GM21723 (cell line): ENCODE results near the gene IGF2BP2.

Experiments used
- ATAC-seq: cut with Tn5 transposase; IDR thresholded peaks from one replicate; pipeline ENCODE4 v1.9.1; 2021; ENCODE audit warnings: mild to moderate bottlenecking, moderate library complexity; ENCODE audit not compliant: unreplicated experiment

IGF2BP2 gene

DNA sequence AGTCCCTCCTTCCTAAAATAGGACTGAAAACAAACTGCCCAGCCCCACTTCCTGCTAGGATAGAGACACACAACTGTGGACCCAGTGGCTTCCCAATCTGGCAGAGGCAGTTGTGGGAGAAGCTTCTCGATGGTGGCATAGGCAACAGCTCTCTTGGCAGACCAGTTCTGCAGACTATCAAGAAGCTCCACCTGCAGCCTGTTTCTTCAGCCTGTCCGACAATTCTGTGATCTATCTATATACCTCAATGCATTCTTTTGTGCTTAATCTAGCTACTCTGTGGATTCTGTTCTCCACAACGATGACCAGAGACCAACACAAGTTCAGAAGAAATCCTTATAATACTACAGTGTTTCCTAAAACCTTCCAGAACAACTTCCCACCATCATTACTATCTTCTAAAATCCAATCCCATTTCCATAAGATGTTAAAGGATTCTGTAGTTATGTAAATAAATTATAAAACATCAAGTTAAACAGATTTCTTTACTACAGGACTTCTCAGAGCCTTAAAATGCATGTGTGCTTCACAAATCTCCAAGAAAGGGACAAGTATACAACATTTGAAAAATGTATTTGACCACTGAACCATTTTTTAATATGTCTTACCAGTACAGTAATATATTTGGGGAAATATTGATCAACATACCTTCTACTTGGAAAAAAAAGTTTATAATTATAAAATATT, 57.7 kb downstream of the IGF2BP2 start:
- ATAC-seq: no peak

DNA sequence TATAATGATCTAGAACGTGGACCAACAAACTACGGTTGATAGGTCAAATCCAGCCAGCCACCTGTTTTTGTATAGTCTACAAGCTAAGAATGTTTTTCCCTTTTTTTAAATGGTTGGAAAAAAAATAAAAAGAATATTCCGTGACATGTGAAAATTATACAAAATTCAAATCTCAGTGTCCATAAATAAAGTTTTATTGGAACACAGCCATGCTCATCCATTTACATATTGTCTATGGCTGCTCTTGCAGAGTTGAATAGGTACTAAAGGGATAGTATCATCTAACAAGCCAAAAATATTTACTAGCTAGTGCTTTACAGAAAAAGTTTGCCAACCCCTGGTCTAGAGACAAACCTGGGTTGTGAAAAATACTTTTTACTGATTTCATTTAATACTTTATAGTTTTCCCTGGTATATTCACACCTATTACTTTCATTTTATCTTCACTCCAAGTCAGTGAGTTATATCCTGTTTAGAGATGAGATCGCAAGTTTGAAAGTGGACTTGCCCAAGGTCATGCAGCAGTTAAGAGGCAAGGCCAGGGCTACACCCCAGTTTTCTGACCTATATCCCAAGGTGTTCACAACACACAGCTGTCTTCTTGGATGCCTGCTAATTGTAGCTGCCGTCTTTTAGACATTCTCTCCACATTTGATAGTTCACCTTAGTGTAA, 58.4 kb downstream of the IGF2BP2 start:
- ATAC-seq: no peak

DNA sequence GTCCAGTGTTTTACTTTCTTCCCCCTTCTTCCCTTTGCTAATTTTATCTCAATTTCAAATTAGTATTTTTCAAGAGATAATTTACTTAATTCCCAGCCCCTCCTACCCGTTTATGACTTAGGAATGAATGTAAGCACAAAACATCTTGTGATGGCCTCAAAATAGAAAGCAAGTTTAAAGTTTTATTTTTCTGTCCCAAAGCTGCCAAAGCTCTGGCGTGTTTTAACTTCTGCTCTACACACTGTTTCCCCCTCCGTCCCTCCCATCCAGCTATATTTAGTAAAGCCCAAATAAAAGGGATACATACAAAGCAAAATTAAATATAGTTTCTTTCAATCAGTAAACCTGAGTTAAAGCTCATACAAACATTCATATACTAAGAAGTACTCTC, 59.9 kb downstream of the IGF2BP2 start:
- ATAC-seq: no peak

DNA sequence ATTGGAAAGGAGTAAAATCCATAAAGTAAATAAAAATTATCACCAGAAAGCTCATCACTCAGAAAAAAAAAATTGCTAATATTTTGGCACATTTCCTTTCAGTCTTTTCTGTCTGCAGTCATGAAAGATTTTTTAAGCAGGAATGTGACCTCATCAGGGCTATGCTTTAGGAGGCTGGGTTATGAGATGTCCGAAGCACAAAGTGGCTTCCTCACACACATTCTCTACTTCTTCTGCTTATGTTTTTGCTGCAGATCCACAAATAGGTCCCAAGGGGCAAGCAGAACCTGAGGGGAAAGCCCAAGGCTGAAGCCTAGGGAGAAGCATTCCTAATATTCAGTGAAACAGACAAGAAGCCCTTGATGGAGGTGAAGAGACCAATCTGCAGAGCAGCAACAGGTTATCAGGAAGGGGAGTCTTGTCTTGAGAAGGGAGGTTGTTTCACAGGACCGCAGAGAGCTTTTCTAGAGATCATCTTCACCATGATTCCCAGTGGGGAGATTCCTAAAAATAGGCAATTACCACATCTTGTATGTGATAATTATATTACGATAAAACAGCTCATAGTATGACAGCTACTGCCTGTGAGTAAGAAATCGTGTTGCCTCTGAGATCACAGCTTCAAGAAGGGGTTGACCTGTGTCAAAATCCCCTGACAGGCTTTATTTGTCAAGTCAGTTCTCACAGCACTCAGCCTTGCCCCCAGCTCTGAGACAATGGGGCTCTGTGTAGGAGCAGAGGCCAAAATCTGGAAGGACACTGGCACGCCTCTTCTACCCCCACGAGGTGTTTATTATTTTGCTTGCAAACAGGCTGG, 60.5 kb downstream of the IGF2BP2 start:
- no peak for ATAC-seq

DNA sequence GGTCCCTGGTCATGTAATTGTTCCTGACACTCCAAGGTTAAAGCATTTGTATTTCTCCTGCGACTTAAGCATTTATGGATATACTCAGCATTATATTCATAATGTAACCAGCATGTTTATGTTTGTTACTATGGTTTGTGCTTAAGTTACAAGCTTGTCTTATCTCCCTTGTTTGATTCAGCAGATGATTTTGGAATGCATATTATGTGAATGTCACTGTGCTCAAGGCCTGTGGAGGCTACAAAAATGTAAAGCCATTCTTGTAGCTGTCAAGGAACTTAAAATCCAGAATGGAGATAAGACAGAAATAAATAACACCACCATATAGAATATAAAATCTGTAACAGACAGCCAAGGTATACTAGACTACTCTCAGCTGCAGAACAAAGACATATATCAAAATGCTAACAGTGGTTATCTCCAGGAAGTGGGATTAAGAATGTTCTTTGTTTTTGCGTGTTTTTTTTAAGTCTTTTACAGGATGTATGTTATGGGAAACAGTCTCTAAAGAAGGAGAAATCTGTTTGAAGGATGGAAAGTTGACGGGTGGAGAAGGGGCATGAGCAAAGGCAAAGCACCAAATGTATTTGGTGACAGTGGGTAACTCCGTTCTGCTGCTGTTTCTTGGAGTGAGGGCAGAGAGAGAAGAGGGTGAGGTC, 61.4 kb downstream of the IGF2BP2 start:
- no peak for ATAC-seq

DNA sequence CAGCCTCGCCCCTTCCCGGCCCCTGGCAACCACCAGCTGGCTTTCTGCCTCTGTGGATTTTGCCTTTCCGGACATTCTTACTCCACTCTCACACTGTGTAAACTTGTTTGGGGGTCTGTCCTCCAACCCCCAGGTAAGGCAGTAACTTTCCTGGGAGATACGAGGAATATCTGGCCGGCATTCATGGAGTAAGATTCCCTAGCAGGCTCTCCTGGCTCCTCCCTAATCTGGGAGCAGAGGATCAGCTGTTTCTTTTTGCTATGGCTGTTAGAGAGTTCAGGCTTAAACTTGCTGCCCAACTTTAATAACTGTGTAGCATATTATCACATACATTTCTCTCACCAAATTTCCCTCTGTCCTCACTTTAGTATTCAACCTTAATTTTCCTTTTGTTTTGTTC, 64.3 kb downstream of the IGF2BP2 start:
- no peak for ATAC-seq

DNA sequence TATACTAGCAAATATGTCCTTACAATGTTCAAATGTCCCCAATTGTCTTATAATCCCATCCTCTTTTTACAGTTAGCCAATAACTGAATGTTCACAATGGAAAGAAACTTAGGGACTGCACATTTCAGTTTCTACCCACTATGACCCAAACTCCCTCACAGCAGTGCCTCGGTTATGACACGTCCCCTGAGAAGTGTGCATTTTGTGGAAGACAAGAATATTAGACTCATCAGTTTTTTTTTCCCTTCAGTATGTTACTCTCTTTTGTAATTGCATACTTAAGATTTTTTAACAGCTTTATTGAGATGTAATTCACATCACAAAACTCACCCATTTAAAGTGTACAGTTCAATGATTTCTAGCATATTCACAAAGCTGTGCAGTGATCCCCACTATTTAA, 64.8 kb downstream of the IGF2BP2 start:
- ATAC-seq: no peak

DNA sequence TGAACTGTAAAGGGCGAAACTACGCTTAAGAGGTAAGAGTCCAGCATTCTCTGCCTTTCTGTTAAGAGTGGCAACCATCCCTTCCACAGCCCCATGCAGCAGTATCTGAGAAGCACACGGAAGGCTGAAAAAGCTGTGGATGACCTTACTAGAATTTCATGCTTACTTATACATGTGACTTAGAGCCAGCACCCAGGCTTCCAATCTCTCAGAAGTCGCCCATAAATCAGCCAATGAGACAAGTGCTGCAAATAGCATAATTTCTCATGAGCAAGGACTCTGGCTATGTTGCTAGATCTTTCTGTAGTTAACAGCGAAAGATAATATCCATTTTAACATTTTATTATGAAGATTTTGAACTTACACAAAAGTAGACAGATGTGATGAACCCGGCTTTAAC, 65.3 kb downstream of the IGF2BP2 start:
- no peak for ATAC-seq

DNA sequence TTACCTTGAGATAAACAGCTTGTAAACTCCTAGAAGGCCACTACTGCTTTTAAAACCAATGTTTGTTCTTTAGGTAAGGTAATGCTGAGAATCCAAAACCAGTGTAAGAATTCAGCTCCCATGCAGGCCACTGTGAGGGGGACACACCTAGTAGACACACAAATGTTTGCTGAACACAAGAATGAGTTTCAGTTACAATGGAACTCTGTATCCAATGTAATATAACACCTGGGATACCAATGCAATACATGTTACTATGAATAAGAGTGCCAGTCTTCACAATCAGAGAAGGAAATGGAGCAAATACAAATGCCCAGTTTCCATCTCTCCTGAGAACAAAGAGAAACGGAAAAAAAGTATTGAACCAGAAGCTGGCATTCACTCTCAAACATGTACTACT, 65.9 kb downstream of the IGF2BP2 start:
- ATAC-seq: no peak

DNA sequence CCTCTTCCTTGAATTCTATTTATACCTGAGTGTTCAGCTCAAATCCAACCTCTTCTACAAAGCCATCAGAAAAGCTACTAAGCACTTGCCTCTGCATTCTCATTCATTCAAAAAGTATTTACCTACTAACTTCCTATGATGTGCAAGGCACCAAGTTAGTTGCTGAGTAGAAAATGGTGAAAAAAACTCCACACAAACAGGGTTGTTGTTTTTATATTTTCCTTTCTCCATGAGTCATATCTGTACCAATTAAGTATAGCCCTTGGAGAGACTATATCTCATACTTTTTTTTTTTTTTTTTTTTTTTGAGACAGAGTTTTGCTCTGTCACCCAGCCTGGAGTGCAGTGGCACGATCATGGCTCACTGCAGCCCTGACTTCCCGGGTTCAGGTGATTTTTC, 67.7 kb downstream of the IGF2BP2 start:
- ATAC-seq: no peak

DNA sequence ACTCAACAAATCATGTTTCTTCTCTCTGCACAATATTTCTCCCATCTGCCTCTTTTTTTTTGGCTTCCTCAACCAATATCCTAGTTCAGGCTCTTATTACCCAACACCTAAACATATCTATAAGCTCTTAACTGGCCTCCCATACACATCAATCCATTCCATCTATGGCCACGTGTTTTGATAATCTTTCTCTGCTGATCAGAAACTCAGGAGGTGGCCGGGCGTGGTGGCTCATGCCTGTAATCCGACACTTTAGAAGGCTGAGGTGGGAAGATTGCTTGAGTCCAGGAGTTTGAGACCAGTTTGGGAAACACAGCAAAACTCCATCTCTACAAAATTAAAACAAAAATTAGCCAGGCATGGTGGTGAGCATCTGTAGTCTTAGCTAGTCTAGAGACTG, 68.4 kb downstream of the IGF2BP2 start:
- ATAC-seq: no peak

DNA sequence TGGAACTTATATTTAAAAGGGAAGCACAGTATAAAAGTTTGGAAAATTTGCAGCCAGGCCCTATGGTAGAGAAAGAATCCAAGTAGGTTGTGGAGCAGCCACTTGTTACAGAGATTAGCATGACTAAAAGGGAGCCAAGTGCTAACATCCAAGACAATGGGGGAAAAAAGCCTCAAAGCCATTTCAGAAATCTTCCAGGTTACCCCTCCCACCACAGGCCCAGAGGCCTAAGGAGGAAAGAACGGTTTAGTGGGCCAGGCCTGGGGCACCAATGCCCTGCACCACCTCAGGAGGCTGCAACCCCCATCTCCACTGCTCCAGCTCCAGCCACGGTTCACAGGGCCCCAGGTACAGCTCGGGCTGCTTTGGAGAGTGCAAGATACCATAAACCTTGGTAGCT, 69.9 kb downstream of the IGF2BP2 start:
- no peak for ATAC-seq

DNA sequence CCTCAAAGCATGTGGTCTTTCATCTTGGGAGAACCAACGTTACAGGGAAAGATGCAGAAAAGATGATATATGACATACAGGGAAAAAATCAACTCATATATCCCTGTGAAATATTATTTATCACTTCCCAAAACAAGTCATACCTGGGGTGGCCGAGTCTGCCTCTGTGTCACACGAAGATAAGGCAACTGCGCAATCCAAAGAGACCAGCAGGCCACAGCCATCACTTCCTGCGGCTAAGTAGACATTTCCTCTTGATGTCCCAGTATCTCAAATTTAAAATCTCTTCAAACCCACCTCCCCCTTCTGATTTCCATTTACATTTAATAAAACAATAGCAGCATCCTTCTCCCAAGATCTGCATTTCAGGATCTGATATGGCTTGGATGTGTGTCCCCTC, 71.5 kb downstream of the IGF2BP2 start:
- ATAC-seq: no peak

DNA sequence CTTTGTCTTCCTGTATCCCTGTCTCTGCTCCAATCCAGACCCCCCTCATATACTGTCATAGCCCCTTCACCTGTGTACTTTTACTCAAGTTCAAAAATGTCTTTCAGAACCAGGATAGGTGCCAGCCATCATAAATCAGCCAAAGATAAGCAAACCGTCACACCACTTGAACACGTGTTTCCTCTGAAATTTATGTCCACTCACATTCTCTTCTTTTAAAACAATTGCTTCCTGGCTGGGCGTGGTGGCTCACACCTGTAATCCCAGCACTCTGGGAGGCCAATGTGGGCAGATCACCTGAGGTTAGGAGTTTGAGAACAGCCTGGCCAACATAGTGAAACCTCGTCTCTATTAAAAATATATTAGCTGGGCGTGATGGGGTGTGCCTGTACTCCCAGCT, 74.1 kb downstream of the IGF2BP2 start:
- no peak for ATAC-seq

DNA sequence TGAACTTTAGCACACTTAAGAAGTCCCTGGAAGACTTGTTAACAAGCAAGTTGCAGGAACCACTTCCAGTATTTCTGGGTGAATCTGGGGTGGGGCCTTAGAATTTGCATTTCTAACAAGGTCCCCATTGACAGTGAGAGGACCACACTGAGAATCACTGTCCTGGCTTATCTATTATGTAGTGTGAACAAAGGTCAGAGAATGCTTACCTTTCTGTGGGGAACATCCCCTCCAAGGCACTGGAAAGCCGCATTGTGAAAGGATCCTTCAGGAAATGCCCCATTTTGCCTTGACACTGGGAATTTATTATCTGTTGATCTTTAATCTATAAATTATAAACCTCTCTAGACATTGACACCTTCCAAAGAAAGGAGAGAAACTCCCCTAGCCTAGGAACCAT, 74.8 kb downstream of the IGF2BP2 start:
- ATAC-seq: no peak

DNA sequence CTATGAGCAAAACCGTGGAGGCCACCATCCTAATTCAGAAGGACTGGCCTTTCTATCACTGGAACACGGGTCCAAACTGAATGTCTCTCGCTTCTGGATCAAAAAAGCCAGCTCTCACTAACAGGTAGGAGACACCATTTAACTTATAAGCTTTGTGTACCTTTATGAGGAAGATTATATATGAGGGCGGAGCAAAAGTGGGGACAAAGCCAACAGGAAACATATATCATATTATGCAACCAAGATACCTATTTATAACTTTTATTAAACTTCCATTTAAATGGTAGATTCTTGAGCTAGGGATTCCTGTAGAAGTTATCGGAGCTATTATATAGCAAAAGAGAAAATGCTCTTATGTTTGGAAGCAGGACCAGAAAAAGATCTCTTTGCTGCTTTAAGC, 78.4 kb downstream of the IGF2BP2 start:
- no peak for ATAC-seq

DNA sequence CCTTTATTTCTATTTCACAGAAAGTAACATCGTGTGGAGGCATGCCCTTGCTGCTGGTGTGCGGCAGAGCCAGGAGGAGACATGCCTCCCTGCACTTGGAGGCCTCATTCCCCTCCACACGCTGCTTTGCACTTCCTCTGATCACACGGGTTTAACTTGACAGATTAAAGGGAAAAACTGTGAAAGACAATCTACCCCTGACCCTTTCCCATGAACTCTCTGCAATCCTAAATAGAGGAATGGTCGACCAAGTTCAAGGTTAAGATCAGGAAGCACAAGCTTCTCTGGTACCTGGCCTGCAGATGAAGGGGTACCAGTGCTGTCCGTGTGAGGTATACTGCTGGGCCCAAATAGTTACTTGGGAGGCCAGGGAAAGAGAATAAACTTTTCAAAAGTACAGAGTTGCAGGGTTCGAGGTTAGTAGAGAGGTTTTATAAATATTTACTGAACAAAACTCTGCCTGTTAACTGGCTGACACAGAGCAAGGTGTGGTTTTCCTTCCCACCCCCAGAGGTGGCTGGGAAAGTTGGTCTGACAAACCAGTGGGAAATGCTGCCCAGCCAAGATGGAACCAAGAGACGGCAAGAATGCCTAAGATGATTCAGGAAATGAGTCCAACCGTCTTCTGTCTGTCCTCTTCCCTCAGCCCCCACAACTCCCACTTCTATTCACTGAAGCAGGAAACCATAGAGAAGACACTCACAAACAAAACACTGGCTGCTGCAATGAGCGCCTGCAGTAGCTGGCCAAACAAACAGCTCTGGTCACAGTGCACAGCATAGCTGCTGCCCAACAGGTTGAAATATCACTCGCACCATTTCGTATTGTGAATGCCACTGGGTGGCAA, 79.6 kb downstream of the IGF2BP2 start:
- peak; percentile 73 for ATAC-seq

DNA sequence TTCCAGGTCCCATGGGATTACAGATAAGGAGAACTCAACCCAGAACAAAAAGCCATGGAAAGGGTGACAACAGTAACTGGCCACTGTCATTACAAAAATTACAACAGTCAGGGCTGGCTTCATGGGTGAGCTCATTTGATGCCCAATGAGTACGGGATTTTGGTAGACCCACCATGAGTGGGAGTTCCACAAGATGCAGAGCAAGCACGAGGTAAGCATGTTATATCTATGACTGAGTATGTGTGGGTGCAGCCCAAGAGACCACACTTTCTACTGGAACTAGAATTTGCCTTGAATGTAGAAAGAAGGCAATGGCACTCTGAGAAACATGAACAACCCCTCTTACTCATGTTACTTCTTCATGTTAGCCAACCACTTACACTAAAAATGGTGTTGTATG, 83.3 kb downstream of the IGF2BP2 start:
- no peak for ATAC-seq

DNA sequence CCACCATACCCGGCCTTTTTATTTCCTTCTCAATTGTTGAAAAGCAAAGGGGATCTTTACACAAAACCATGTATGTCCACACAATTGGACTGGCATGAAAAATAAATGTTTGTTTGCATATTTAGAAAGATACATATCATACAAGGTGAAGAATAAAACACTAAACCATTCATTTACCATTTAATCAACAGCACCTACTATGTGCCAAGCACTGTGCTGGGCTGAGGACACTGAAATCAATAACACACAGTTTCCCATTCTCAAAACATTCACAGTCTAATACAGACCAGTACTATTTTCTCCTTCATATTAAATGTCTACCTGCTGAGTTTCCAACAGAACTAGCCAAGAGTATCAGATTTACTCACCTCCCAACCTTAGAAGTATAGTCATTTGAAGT, 84.7 kb downstream of the IGF2BP2 start:
- ATAC-seq: no peak

DNA sequence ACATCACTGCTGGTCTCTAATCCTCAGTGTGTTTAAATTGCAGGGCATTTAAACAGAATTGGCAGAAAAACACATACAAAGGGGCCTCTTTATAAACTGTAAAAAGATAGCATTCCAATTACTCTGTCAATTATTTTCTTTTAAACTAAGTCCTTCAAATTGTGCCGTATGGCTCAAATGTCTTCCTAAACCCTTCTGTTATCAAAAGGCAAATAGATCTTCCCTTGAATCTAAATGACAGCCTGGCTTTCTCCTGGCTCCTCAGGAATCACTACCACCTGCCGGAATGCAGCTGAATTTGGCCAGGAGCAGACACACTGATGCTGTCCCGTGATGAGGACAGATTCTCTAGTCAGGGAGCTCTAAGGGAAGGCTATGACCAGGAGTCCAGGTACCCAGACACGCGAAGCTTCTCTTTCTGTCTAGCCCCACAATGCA, 85.6 kb downstream of the IGF2BP2 start:
- no peak for ATAC-seq
